H1 (cell line): ENCODE results near the gene ATP11A. TPM values are rescaled to one million over a fixed set of nuclear protein-coding genes. Genes with fewer than 3 reads are reported as not detected.

Experiments
- CTCF ChIA-PET: fragments of 300-600 bp; sonication (Branson Sonifier 250); formaldehyde crosslinking; loops from one replicate; lab custom pipeline; 2021; ENCODE audit not compliant: partially characterized antibody; lab: Charles Lee
- POLR2A ChIA-PET: fragments of 300-600 bp; sonication (Branson Sonifier 250); formaldehyde crosslinking; loops from one replicate; lab custom pipeline; 2021; ENCODE audit warnings: inconsistent platforms; ENCODE audit not compliant: partially characterized antibody; lab: Charles Lee
- DNase-seq, 2 experiments: peaks; one replicate each; pipeline versions ENCODE4 v3.0.0 to v3.0.0-alpha.2; 2010 to 2022; ENCODE audit warnings: low spot score in 2 of 2, low read depth in 1 of 2, mixed read lengths in 1 of 2
- FAIRE-seq: peaks from 2 replicates; lab custom pipeline; 2011; peaks lifted over from hg19 to GRCh38; lab: Jason Lieb, UNC
- H2AFZ ChIP-seq: 2 replicates; pipeline ENCODE4 v1.8.1; 2012; ENCODE audit warnings: low read length, inconsistent platforms
- H2AK5ac ChIP-seq: 2 replicates; pipeline ENCODE4 v1.6.1; 2013; ENCODE audit warnings: low read depth, low read length
- H2BK120ac ChIP-seq: replicated peaks from 2 replicates; pipeline ENCODE3; 2013; ENCODE audit warnings: low read depth, low read length, inconsistent platforms
- H2BK12ac ChIP-seq: 2 replicates; pipeline ENCODE4 v1.6.1; 2013; ENCODE audit warnings: low read depth, low read length
- H2BK15ac ChIP-seq: 2 replicates; pipeline ENCODE4 v1.6.1; 2013; ENCODE audit warnings: low read length
- H2BK20ac ChIP-seq: 2 replicates; pipeline ENCODE4 v1.6.1; 2013; ENCODE audit warnings: low read length
- H2BK5ac ChIP-seq: 2 replicates; pipeline ENCODE4 v1.6.1; 2013; ENCODE audit warnings: low read depth, low read length
- H3K14ac ChIP-seq: 2 replicates; pipeline ENCODE4 v1.6.1; 2013; ENCODE audit warnings: inconsistent platforms; ENCODE audit not compliant: insufficient read length
- H3K18ac ChIP-seq: 2 replicates; pipeline ENCODE4 v1.6.1; 2013; ENCODE audit warnings: low read length; ENCODE audit errors: extremely low read depth
- H3K23ac ChIP-seq: 2 replicates; pipeline ENCODE4 v1.6.1; 2013; ENCODE audit warnings: inconsistent platforms; ENCODE audit not compliant: insufficient read length
- H3K23me2 ChIP-seq: 2 replicates; pipeline ENCODE4 v1.6.1; 2013; ENCODE audit warnings: low read depth, low read length
- H3K27ac ChIP-seq: 2 replicates; pipeline ENCODE4 v1.6.1; 2011; ENCODE audit warnings: low read depth, low read length, inconsistent platforms
- H3K27me3 ChIP-seq, 4 experiments: replicated peaks in 1 of 4; 1 replicate in 1 of 4; 2 replicates in 3 of 4; pipeline versions ENCODE4 v1.6.1 to v1.8.1; 2011 to 2013; ENCODE audit warnings: low read length in 3 of 4, mild to moderate bottlenecking in 3 of 4, inconsistent platforms in 2 of 4, mixed read lengths in 2 of 4, moderate library complexity in 1 of 4; ENCODE audit not compliant: control insufficient read depth in 3 of 4, insufficient read depth in 3 of 4; ENCODE audit errors: extremely low read depth in 1 of 4
- H3K36me3 ChIP-seq, 4 experiments: 2 replicates each; pipeline versions ENCODE4 v1.6.1 to v1.8.1; 2011 to 2013; ENCODE audit warnings: mild to moderate bottlenecking in 4 of 4, low read length in 3 of 4, moderate library complexity in 2 of 4, control low read depth in 1 of 4, inconsistent platforms in 1 of 4; ENCODE audit not compliant: insufficient read depth in 4 of 4, control insufficient read depth in 2 of 4
- H3K4ac ChIP-seq: replicated peaks from 2 replicates; pipeline ENCODE3; 2013; ENCODE audit warnings: low read length, low read depth, mixed read lengths, inconsistent platforms; ENCODE audit not compliant: insufficient read length
- H3K4me1 ChIP-seq, 4 experiments: replicated peaks in 1 of 4; 1 replicate in 1 of 4; 2 replicates in 3 of 4; pipeline versions ENCODE4 v1.6.1 to v1.8.1; 2011 to 2013; ENCODE audit warnings: low read length in 3 of 4, inconsistent platforms in 2 of 4, mixed read lengths in 1 of 4; ENCODE audit not compliant: insufficient read depth in 4 of 4, control insufficient read depth in 3 of 4
- H3K4me2 ChIP-seq, 2 experiments: 2 replicates each; pipeline versions ENCODE4 v1.6.1 to v1.8.1; 2011 to 2013; ENCODE audit warnings: low read depth in 2 of 2, low read length in 2 of 2, control low read depth in 1 of 2, inconsistent platforms in 1 of 2, mild to moderate bottlenecking in 1 of 2; ENCODE audit not compliant: insufficient read depth in 1 of 2
- H3K4me3 ChIP-seq, 4 experiments: fragments of 200-600, 300-600 bp in 1 of 4; sonication (generic), shearing (Covaris generic), sonication (Bioruptor Twin) in 1 of 4; 2 replicates each; pipeline versions ENCODE4 v1.5.1 to v1.8.1; 2011 to 2016; ENCODE audit warnings: low read length in 4 of 4, low read depth in 3 of 4, control low read depth in 2 of 4, inconsistent platforms in 2 of 4, mild to moderate bottlenecking in 2 of 4, mixed read lengths in 1 of 4, moderate library complexity in 1 of 4; ENCODE audit not compliant: insufficient read depth in 2 of 4; ENCODE audit errors: extremely low read depth in 1 of 4
- H3K56ac ChIP-seq: replicated peaks from 2 replicates; pipeline ENCODE3; 2013; ENCODE audit warnings: low read depth, mild to moderate bottlenecking, mixed read lengths, low read length, inconsistent platforms; ENCODE audit not compliant: insufficient read length
- H3K79me1 ChIP-seq: 2 replicates; pipeline ENCODE4 v1.6.1; 2013; ENCODE audit warnings: low read depth, low read length, control low read depth
- H3K79me2 ChIP-seq, 2 experiments: 2 replicates each; pipeline versions ENCODE4 v1.6.1 to v1.8.1; 2012 to 2013; ENCODE audit warnings: low read length in 2 of 2, mild to moderate bottlenecking in 2 of 2, inconsistent platforms in 1 of 2; ENCODE audit not compliant: insufficient read depth in 2 of 2, control insufficient read depth in 1 of 2
- H3K9ac ChIP-seq, 4 experiments: replicated peaks in 1 of 4; 1 replicate in 1 of 4; 2 replicates in 3 of 4; pipeline versions ENCODE4 v1.6.1 to v1.8.1; 2011 to 2013; ENCODE audit warnings: low read depth in 3 of 4, low read length in 3 of 4, control low read depth in 2 of 4, mild to moderate bottlenecking in 2 of 4, moderate library complexity in 2 of 4, inconsistent platforms in 1 of 4; ENCODE audit errors: extremely low read depth in 1 of 4
- H3K9me3 ChIP-seq, 2 experiments: 2 replicates each; pipeline versions ENCODE4 v1.6.1 to v1.8.1; 2012 to 2013; ENCODE audit warnings: mild to moderate bottlenecking in 2 of 2, moderate library complexity in 2 of 2, control low read depth in 1 of 2, inconsistent platforms in 1 of 2, low read depth in 1 of 2, low read length in 1 of 2, mixed read lengths in 1 of 2; ENCODE audit not compliant: insufficient read depth in 2 of 2
- H4K20me1 ChIP-seq, 2 experiments: replicated peaks in 1 of 2; 2 replicates each; pipeline versions ENCODE3 to v1.8.1; 2011 to 2013; ENCODE audit warnings: inconsistent platforms in 2 of 2, low read length in 2 of 2, mild to moderate bottlenecking in 1 of 2; ENCODE audit not compliant: insufficient read depth in 2 of 2, control insufficient read depth in 1 of 2
- H4K5ac ChIP-seq: 2 replicates; pipeline ENCODE4 v1.6.1; 2013; ENCODE audit warnings: low read length, low read depth, mixed read lengths, inconsistent platforms; ENCODE audit not compliant: insufficient read length
- H4K8ac ChIP-seq: 2 replicates; pipeline ENCODE4 v1.8.0; 2013; ENCODE audit warnings: mild to moderate bottlenecking, moderate library complexity, low read length, inconsistent platforms; ENCODE audit not compliant: insufficient read depth; ENCODE audit errors: extremely low read depth
- H4K91ac ChIP-seq: replicated peaks from 2 replicates; pipeline ENCODE3; 2013; ENCODE audit warnings: low read length, mixed read lengths, inconsistent platforms; ENCODE audit not compliant: insufficient read length
- CEBPB ChIP-seq: IDR thresholded peaks from 2 replicates; pipeline ENCODE4 v1.6.1; 2012; ENCODE audit warnings: low read depth, low read length
- HDAC2 ChIP-seq, 2 experiments: fragments of 300-600 bp in 1 of 2; sonication (generic) in 1 of 2; IDR thresholded peaks; 2 replicates each; pipeline ENCODE4 v1.6.1; 2011 to 2012; ENCODE audit warnings: low read depth in 2 of 2, low read length in 2 of 2, mild to moderate bottlenecking in 2 of 2, moderate library complexity in 2 of 2, borderline replicate concordance in 1 of 2, inconsistent platforms in 1 of 2
- RFX5 ChIP-seq: IDR thresholded peaks from 2 replicates; pipeline ENCODE4 v1.6.1; 2011; ENCODE audit warnings: low read depth, low read length, improper control_type of control experiment, borderline replicate concordance
- SP4 ChIP-seq: IDR thresholded peaks from 2 replicates; pipeline ENCODE4 v1.6.1; 2012; ENCODE audit warnings: low read length, inconsistent platforms
- whole genome bisulfite sequencing, 2 experiments: shearing (Covaris generic) in 1 of 2; methylation state at CpG; one replicate each; pipeline versions ENCODE4 v1.1.6 to v1.1.7; 2013 to 2015; ENCODE audit warnings: low lambda C conversion rate in 2 of 2, mixed read lengths in 2 of 2, inconsistent platforms in 1 of 2, low coverage in 1 of 2, missing lambda C conversion rate in 1 of 2; ENCODE audit not compliant: insufficient replicate concordance in 2 of 2, insufficient coverage in 1 of 2, insufficient read length in 1 of 2; ENCODE audit errors: extremely low coverage in 1 of 2, missing lambda C conversion rate in 1 of 2; 5-methylcytosine and 5-hydroxymethylcytosine counted together
- polyA plus RNA-seq, 7 experiments: library from polyadenylated mRNA; depleted of rRNA in 3 of 7; stranded (reverse) in 5 of 7; unstranded in 2 of 7; fragments of >200 nt in 5 of 7; fragments of 200-250 nt in 2 of 7; gene quantifications; 1 replicate in 5 of 7; 2 replicates in 1 of 7; 4 replicates in 1 of 7; pipeline versions ENCODE4 v1.2.1 to v1.2.3, GENCODE V29; 2011 to 2013; ENCODE audit warnings: missing spikeins in 2 of 7, mixed read lengths in 2 of 7
- total RNA-seq: library from RNA; stranded (reverse); fragmentation: NEBNext Ultra II Directional; extraction: Animal tissue kit (Norgen Biotek cat#: 25700); gene quantifications from 2 replicates; pipeline ENCODE4 v1.2.1, GENCODE V29; 2021

ATP11A gene
- total and polyA plus RNA-seq, 2 of the 8 experiments (the other 6 are each of a cell fraction or from before 2014, with no cell fraction given), result 28.8 to 72.9 TPM

- CTCF ChIA-PET, result interaction anchor here (1.2 to 1.7 kb wide), 9 partner anchors 16 to 290 kb away, joined by 3 to 6 read pairs (median 4); no protein-coding TSS in a partner anchor
- DNase-seq, result no peak
- no peak overlapping the region for H3K27ac ChIP-seq
Observed at GRCh38 chr13:112875627-112876026, 185.8 kb downstream of the ATP11A start.

More at GRCh38 chr13:112875627-112876026, 185.8 kb downstream of the ATP11A start:
- Histone ChIP-seq H3K18ac (no peak overlapping the region), H2BK120ac (no peak overlapping the region), H2BK20ac (no peak overlapping the region), H3K27me3 (no peaks in the 10 kb centered on the region), H2AFZ (no peak overlapping the region), H3K4me1 (0 out of 7 replicates have a peak, but pooled peaks cover 0 to 4% (median under 1%) of the 10 kb centered on the region in 4 experiments), H3K4me3 (no peak overlapping the region), H3K14ac (no peak overlapping the region), H3K4me2 (no peak overlapping the region), H3K56ac (no peak overlapping the region), H4K5ac (no peak overlapping the region), H3K23me2 (peaks cover 6% of the 10 kb centered on the region; the same call in 1 of the 2 replicates), H3K23ac (no peak overlapping the region), H4K20me1 (peaks cover 0 to 2% of the 10 kb centered on the region in 2 experiments), H3K79me1 (no peaks in the 10 kb centered on the region; the same call in 1 of the 2 replicates), H3K9me3 (peaks cover 0 to 12% of the 10 kb centered on the region in 2 experiments; a peak in 3 of 4 replicates), H3K79me2 (no peaks in the 10 kb centered on the region), H3K9ac (no peak overlapping the region), H4K91ac (no peak overlapping the region), H3K4ac (no peak overlapping the region), H3K36me3 (peaks cover 6 to 22% (median 13%) of the 10 kb centered on the region in 4 experiments), H2BK12ac (no peak overlapping the region), H2BK5ac (no peak overlapping the region), H2AK5ac (no peak overlapping the region), H4K8ac (no peak overlapping the region; the same call in 1 of the 2 replicates), H2BK15ac (no peak overlapping the region)
- POLR2A ChIA-PET, result interaction anchor here (1.8 kb wide), 1 partner anchor 12 kb away, joined by 4 read pairs; no protein-coding TSS in a partner anchor
- FAIRE-seq, result no peak
- 90% methylated on average over 14 of the region's 15 CpGs; no CpG with 5 or more reads in 1 of the 2 experiments for WGBS, 2 experiments
- no peak for TF ChIP-seq RFX5
- TF ChIP-seq CEBPB, result no peak
- TF ChIP-seq SP4, result no peak
- TF ChIP-seq HDAC2 (IDR thresholded peaks at IDR 0.05; ENCODE audit: borderline replicate concordance in 1 of 2, low read depth in 2 of 2, low read length in 2 of 2), result no peak
- TF ChIP-seq, all 59 proteins: peak for 0
